HCT116 (cell line): ENCODE data around the gene DPF3. TPM values are rescaled to one million over a fixed set of nuclear protein-coding genes. Genes with fewer than 3 reads are reported as not detected.

Experiments used
- ATAC-seq: fragments of 200-7000 bp; cut with Tn5 transposase; 2 replicates; pipeline ENCODE4 v1.9.1; 2020; ENCODE audit warnings: mild to moderate bottlenecking, moderate library complexity
- BruUV-seq: library from RNA; stranded (reverse); fragments of 400-500 nt; replicated peaks from 2 replicates; lab custom pipeline; 2021; lab: Mats Ljungman, UMichigan
- CTCF ChIA-PET: fragments of 300-600 bp; sonication (Branson Sonifier 250); formaldehyde crosslinking; loops from one replicate; lab custom pipeline; 2021; ENCODE audit warnings: antibody characterized with exemption; lab: Charles Lee
- POLR2A ChIA-PET: fragments of 300-600, 350-600 bp; sonication (Branson Sonifier 250); formaldehyde crosslinking; loops from one replicate; lab custom pipeline; 2021; ENCODE audit warnings: antibody characterized with exemption; lab: Charles Lee
- RAD21 ChIA-PET, 2 experiments: fragments of 300-600 bp; sonication (Branson Sonifier 250); formaldehyde crosslinking; loops; one replicate each; lab custom pipeline; 2023; ENCODE audit warnings: low total read pairs in 2 of 2; ENCODE audit not compliant: uncharacterized antibody in 2 of 2, unreplicated experiment in 2 of 2, low non-redundant PET in 1 of 2; lab: Charles Lee
- DNase-seq: peaks from one replicate; pipeline ENCODE4 v3.0.0-alpha.2; 2010; ENCODE audit warnings: low read depth, low spot score
- H2AFZ ChIP-seq: fragments of 200-600 bp; shearing (Covaris generic), sonication (generic); 2 replicates; pipeline ENCODE4 v1.6.1; 2017; ENCODE audit warnings: low read depth, mixed run types, mixed read lengths, antibody characterized with exemption, low read length; ENCODE audit not compliant: poor library complexity, severe bottlenecking
- H3K27ac ChIP-seq: 2 replicates; pipeline ENCODE4 v1.5.1; 2012; ENCODE audit warnings: low read depth, low read length
- H3K27me3 ChIP-seq: fragments of 200-600 bp; sonication (generic); 2 replicates; pipeline ENCODE4 v1.6.1; 2016; ENCODE audit warnings: mixed run types, low read length, mixed read lengths; ENCODE audit not compliant: insufficient read depth
- H3K36me3 ChIP-seq, 2 experiments: fragments of 200-500 bp in 1 of 2; fragments of 200-600 bp in 1 of 2; sonication (Bioruptor generic) in 1 of 2; sonication (generic) in 1 of 2; 2 replicates each; pipeline versions ENCODE4 v1.5.1 to v1.6.1; 2014 to 2016; ENCODE audit warnings: low read length in 2 of 2, inconsistent platforms in 1 of 2, mixed read lengths in 1 of 2, mixed run types in 1 of 2; ENCODE audit not compliant: insufficient read depth in 2 of 2, control insufficient read depth in 1 of 2
- H3K4me1 ChIP-seq, 2 experiments: fragments of 200-600 bp in 1 of 2; sonication (generic) in 1 of 2; 2 replicates each; pipeline versions ENCODE4 v1.5.1 to v1.6.1; 2012 to 2017; ENCODE audit warnings: low read length in 2 of 2, inconsistent platforms in 1 of 2, mild to moderate bottlenecking in 1 of 2, mixed read lengths in 1 of 2, mixed run types in 1 of 2, moderate library complexity in 1 of 2; ENCODE audit not compliant: insufficient read depth in 2 of 2, control insufficient read depth in 1 of 2
- H3K4me2 ChIP-seq: fragments of 200-600 bp; sonication (generic); 2 replicates; pipeline ENCODE4 v1.6.1; 2017; ENCODE audit warnings: mixed run types, low read length, mixed read lengths
- H3K4me3 ChIP-seq, 2 experiments: fragments of 200-600 bp in 1 of 2; sonication (generic) in 1 of 2; replicated peaks in 1 of 2; 2 replicates each; pipeline ENCODE4 v1.5.1; 2011 to 2016; ENCODE audit warnings: low read length in 2 of 2, control low read depth in 1 of 2, low read depth in 1 of 2, mild to moderate bottlenecking in 1 of 2, mixed read lengths in 1 of 2, mixed run types in 1 of 2
- H3K79me2 ChIP-seq: fragments of 200-600 bp; sonication (generic); 2 replicates; pipeline ENCODE4 v1.6.1; 2017; ENCODE audit warnings: mild to moderate bottlenecking, mixed run types, low read length, moderate library complexity, mixed read lengths; ENCODE audit not compliant: insufficient read depth
- H3K9ac ChIP-seq: fragments of 200-600 bp; sonication (generic); 2 replicates; pipeline ENCODE4 v1.6.1; 2016; ENCODE audit warnings: low read length, mixed read lengths
- H3K9me2 ChIP-seq: fragments of 200-600 bp; sonication (generic), shearing (Covaris generic); 2 replicates; pipeline ENCODE4 v1.6.1; 2017; ENCODE audit warnings: mixed run types, mild to moderate bottlenecking, moderate library complexity; ENCODE audit not compliant: insufficient read depth
- H3K9me3 ChIP-seq, 2 experiments: fragments of 200-500 bp in 1 of 2; fragments of 200-600 bp in 1 of 2; sonication (Bioruptor generic) in 1 of 2; sonication (generic) in 1 of 2; 2 replicates each; pipeline ENCODE4 v1.6.1; 2014 to 2017; ENCODE audit warnings: low read length in 2 of 2, mixed read lengths in 2 of 2, inconsistent platforms in 1 of 2, low read depth in 1 of 2, mild to moderate bottlenecking in 1 of 2, mixed run types in 1 of 2, moderate library complexity in 1 of 2; ENCODE audit not compliant: control insufficient read depth in 1 of 2, insufficient read depth in 1 of 2
- H4K20me1 ChIP-seq: fragments of 200-600 bp; sonication (generic), shearing (Covaris generic); 2 replicates; pipeline ENCODE4 v1.6.1; 2017; ENCODE audit warnings: mixed run types, mild to moderate bottlenecking, moderate library complexity; ENCODE audit not compliant: insufficient read depth
- EGR1 ChIP-seq: IDR thresholded peaks from 2 replicates; pipeline ENCODE4 v1.6.1; 2012; ENCODE audit warnings: low read depth
- ELF1 ChIP-seq: IDR thresholded peaks from 2 replicates; pipeline ENCODE4 v1.6.1; 2012; ENCODE audit warnings: low read depth, borderline replicate concordance
- EZH2 ChIP-seq: fragments of 200-600 bp; sonication (generic); IDR thresholded peaks from 2 replicates; pipeline ENCODE4 v1.6.1; 2017; ENCODE audit warnings: antibody characterized with exemption, mixed run types
- EZH2phosphoT487 ChIP-seq: fragments of 200-600 bp; IDR thresholded peaks from 2 replicates; pipeline ENCODE4 v1.6.1; 2018; ENCODE audit warnings: antibody characterized with exemption, borderline replicate concordance
- JUND ChIP-seq: IDR thresholded peaks from 2 replicates; pipeline ENCODE4 v1.6.1; 2012
- POLR2A ChIP-seq: IDR thresholded peaks from 2 replicates; pipeline ENCODE4 v1.7.0; 2011; ENCODE audit warnings: borderline replicate concordance; ENCODE audit not compliant: insufficient read depth, insufficient read length; ENCODE audit errors: extremely low read depth
- POLR2AphosphoS5 ChIP-seq: IDR thresholded peaks from 2 replicates; pipeline ENCODE4 v1.6.1; 2011; ENCODE audit warnings: mild to moderate bottlenecking, low read depth, low read length, moderate library complexity
- RAD21 ChIP-seq: IDR thresholded peaks from 2 replicates; pipeline ENCODE4 v1.6.1; 2012; ENCODE audit warnings: low read depth, mild to moderate bottlenecking
- SIN3A ChIP-seq: IDR thresholded peaks from 2 replicates; pipeline ENCODE4 v1.6.1; 2012; ENCODE audit warnings: low read depth
- SP1 ChIP-seq: IDR thresholded peaks from 2 replicates; pipeline ENCODE4 v1.6.1; 2012; ENCODE audit warnings: low read depth
- SRF ChIP-seq: IDR thresholded peaks from 2 replicates; pipeline ENCODE4 v1.6.1; 2012; ENCODE audit warnings: low read depth
- TCF7L2 ChIP-seq: IDR thresholded peaks from 2 replicates; pipeline ENCODE4 v1.7.0; 2011; ENCODE audit warnings: borderline replicate concordance, inconsistent platforms; ENCODE audit not compliant: insufficient read depth, insufficient read length; ENCODE audit errors: extremely low read depth
- YY1 ChIP-seq: IDR thresholded peaks from 2 replicates; pipeline ENCODE4 v1.6.1; 2011; ENCODE audit warnings: low read length, low read depth, moderate library complexity, mild to moderate bottlenecking; ENCODE audit not compliant: insufficient replicate concordance; ENCODE audit errors: extremely low read depth
- intact Hi-C: fragments of 100-400 bp; cut with micrococcal nuclease; formaldehyde crosslinking; loops from 2 replicates; pipeline ENCODE4 v1.10.0; 2022
- total RNA-seq: library from RNA; stranded (reverse); gene quantifications from one replicate; pipeline ENCODE4 v1.2.1, GENCODE V29; 2021; ENCODE audit not compliant: unreplicated experiment
- TF ChIP-seq, protein P1 (sequence below): IDR thresholded peaks from 2 replicates; pipeline ENCODE4 v1.6.1; 2012
- TF ChIP-seq, protein P2 (sequence below), 3 experiments: fragments of 200-600 bp in 1 of 3; sonication (generic) in 1 of 3; IDR thresholded peaks in 2 of 3; conservative IDR thresholded peaks in 1 of 3; 2 replicates each; pipeline ENCODE4 v1.5.1; 2012 to 2017; ENCODE audit warnings: low read depth in 2 of 3, low read length in 2 of 3, antibody characterized with exemption in 1 of 3, borderline replicate concordance in 1 of 3, control low read depth in 1 of 3, mild to moderate bottlenecking in 1 of 3, mixed read lengths in 1 of 3, mixed run types in 1 of 3, moderate library complexity in 1 of 3; ENCODE audit not compliant: insufficient read depth in 1 of 3

The DPF3 gene
- total RNA-seq, 1 experiment from 2014 or later, result 0.27 TPM

DNA sequence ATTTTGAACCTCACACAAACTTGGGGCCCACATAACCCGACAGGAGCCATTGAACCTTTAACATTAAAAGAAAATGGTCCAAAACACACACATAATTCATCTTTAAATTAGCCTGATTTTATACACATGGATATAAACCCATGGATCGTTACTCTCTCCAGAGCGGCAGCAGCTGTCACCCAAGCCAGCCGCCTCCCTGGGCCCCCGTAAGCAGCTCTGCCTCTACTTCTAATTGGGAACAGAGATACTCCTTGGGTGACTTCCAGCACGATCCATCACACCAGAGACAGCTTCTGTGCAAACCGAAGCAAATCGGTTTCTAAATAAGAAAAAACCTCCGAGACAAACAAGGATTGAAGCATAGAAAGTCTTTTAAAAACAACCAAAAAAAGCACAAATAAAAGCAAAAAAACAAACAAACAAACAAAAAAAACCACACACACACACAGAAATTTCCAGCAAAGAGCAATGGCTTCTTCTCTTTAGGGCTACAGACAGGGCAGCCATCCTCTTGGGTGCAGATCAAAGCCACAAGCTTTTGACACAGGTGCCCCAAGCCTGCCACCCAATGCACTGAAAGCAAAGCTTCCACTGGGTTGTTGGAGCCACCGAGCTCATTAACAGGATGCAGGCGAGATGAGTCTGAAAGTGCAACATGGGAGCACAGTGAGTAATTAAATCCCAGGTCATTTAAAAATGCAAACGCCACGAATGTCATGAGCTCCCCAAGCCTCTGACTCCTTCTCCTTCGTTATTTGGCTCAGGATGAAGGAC lies 156.9 kb downstream of the DPF3 start:
- Histone ChIP-seq H3K79me2 (no peaks in the 10 kb centered on the region), H3K27me3 (peaks cover 15% of the 10 kb centered on the region; the same call in 1 of the 2 replicates), H3K27ac (no peak overlapping the region), H3K9ac (no peak overlapping the region), H2AFZ (no peak overlapping the region), H3K9me2 (no peaks in the 10 kb centered on the region), H3K4me1 (no peaks in the 10 kb centered on the region), H3K36me3 (no peaks in the 10 kb centered on the region), H3K4me3 (no peak overlapping the region), H3K4me2 (no peak overlapping the region), H4K20me1 (no peaks in the 10 kb centered on the region), H3K9me3 (no peaks in the 10 kb centered on the region)
- CTCF ChIA-PET, result no interaction called here
- intact Hi-C loops, result no loop called here
- DNase-seq, result no peak
- TF ChIP-seq ELF1 (no peak), YY1 (no peak), JUND (no peak), SP1 (no peak)
- TF ChIP-seq, protein P1, sequence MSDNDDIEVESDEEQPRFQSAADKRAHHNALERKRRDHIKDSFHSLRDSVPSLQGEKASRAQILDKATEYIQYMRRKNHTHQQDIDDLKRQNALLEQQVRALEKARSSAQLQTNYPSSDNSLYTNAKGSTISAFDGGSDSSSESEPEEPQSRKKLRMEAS, result no peak
- POLR2A ChIA-PET, result no interaction called here
- no peak for ATAC-seq
- no TSS peak for BruUV-seq
- RAD21 ChIA-PET, result no interaction called here

DNA sequence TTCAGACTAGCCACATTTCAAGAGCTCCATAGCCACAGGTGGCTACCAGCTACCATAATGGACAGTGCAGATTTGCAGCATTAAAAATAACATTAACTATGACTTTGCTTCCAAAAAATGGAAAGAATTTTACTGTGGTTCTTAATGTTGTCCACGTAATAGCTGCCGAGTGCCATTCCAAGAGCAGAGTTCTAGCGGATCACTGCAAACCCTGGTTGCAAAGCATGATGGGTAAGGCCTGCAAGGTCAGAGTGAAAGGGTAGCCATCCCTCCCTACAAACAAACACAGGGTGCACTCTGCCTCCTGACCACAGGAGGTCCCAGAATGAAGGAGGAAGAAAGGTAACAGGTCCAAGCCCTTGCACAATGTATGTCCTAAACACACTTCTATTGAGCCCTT lies 157.6 kb downstream of the DPF3 start:
- no peaks in the 10 kb centered on the region for H3K79me2 ChIP-seq
- ATAC-seq (peak; percentile 68), DNase-seq (no peak)
- ChIA-PET RAD21 (no interaction called here), POLR2A (no interaction called here), CTCF (no interaction called here)
- TF ChIP-seq ELF1 (no peak), EZH2 (no peak), EZH2phosphoT487 (no peak), SRF (no peak), TCF7L2 (no peak), POLR2AphosphoS5 (no peak), POLR2A (no peak), EGR1 (no peak), SIN3A (no peak), YY1 (no peak), RAD21 (0 out of 2 replicates have a peak, but pooled peaks have one; percentile 7)
- TF ChIP-seq, protein P2, sequence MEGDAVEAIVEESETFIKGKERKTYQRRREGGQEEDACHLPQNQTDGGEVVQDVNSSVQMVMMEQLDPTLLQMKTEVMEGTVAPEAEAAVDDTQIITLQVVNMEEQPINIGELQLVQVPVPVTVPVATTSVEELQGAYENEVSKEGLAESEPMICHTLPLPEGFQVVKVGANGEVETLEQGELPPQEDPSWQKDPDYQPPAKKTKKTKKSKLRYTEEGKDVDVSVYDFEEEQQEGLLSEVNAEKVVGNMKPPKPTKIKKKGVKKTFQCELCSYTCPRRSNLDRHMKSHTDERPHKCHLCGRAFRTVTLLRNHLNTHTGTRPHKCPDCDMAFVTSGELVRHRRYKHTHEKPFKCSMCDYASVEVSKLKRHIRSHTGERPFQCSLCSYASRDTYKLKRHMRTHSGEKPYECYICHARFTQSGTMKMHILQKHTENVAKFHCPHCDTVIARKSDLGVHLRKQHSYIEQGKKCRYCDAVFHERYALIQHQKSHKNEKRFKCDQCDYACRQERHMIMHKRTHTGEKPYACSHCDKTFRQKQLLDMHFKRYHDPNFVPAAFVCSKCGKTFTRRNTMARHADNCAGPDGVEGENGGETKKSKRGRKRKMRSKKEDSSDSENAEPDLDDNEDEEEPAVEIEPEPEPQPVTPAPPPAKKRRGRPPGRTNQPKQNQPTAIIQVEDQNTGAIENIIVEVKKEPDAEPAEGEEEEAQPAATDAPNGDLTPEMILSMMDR (IDR thresholded peaks at IDR 0.05 in 2 of 3, conservative IDR thresholded peaks at IDR 0.05 in 1 of 3; ENCODE audit: borderline replicate concordance in 1 of 3, insufficient read depth in 1 of 3, low read depth in 2 of 3, low read length in 2 of 3), result 0 out of 6 replicates have a peak, but pooled peaks of 1 of the 3 experiments have one; percentile 16
- H3K27ac ChIP-seq, result no peak overlapping the region
- H4K20me1 ChIP-seq, result no peaks in the 10 kb centered on the region
- no peaks in the 10 kb centered on the region for H3K9me3 ChIP-seq
- BruUV-seq, result no TSS peak
- peaks cover 20% of the 10 kb centered on the region; the same call in 1 of the 2 replicates for H3K27me3 ChIP-seq
- no peak overlapping the region for H3K4me3 ChIP-seq
- H3K4me1 ChIP-seq, result no peaks in the 10 kb centered on the region
- H3K9ac ChIP-seq, result no peak overlapping the region
- no peak overlapping the region for H3K4me2 ChIP-seq
- H3K9me2 ChIP-seq, result no peaks in the 10 kb centered on the region
- intact Hi-C loops, result no loop called here
- no peaks in the 10 kb centered on the region for H3K36me3 ChIP-seq
- H2AFZ ChIP-seq, result no peak overlapping the region
